A549 treated with DMSO at 1 μM for 4 hours (cell line): ENCODE measurements around the gene ARMC5. TPM values are rescaled to one million over a fixed set of nuclear protein-coding genes. Genes with fewer than 3 reads are reported as not detected.

Experiments
- total RNA-seq: library from RNA; stranded (reverse); fragments of 200-300 nt; extraction: Qiagen RNA extraction; gene quantifications from 5 replicates; pipeline ENCODE4 v1.2.3, GENCODE V29; 2022; ENCODE audit warnings: low read depth

ARMC5 gene
- total RNA-seq = 7.6 to 16.0 TPM (median 10.3 TPM) in 5 replicates

DNA sequence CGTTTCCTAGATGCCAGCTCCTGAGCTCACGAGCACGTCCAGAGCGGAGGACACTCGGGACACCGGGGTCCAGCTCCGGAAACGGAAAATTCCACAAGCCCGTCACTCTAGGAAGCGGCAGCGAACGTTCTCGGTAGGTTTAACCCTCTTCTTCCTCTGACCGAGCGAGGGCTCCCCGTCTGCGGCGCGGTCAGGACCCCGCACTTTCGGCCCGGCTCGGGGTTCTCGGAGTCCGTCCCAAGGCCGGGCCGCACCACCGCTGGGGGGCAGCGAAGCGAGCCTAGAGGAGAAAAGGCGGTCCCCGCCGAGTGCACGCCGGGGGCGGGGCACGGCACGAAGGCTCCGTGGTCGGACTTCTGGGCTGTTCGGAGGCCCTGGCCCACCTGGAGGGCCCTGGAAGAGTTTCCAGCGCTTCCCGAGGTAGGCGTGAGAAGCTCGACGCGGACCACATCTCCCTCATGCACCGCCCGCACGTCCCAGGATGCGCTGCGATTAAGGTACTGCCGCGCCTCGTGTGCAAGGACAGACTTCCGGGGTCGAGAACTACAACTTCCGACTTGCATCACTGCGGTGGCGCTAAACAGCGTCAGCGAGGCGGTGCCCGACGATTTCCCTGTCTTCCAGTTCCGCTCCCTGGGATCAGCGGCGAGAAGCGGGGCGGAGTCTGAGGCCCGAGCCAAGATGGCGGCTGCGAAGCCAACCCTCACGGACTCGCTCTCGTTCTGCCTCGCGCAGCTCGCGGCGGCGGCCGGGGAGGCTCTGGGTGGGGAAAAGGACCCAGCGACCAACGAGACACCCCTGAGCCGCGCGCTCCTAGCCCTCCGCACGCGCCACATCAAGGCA is at the start of gene ARMC5:
Gene ARMC5 (plus strand): TSS at position 658 of the 843 bp plus-strand sequence. CDS start 24 bp downstream, at position 682.

DNA sequence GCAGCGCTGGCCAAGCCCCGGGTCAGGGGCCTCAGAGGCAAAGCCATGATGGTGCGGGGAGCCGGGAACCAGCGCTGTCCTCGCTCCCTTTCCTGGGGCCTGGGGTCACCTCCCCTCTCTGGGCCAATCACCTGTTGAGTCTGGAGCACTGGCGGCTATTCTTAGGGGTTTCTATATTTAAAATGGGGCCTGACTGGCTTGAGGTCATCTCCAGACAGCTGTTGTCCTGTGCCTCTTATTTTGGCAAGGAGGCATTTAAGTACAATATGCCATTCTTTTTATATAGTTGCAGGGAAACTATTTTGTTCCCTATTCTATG is 31.1 kb upstream of the ARMC5 start, which contains the start of gene COX6A2:
Gene COX6A2 (minus strand): TSS at position 82 of the 319 bp plus-strand sequence. CDS start 35 bp downstream, at position 47.

DNA sequence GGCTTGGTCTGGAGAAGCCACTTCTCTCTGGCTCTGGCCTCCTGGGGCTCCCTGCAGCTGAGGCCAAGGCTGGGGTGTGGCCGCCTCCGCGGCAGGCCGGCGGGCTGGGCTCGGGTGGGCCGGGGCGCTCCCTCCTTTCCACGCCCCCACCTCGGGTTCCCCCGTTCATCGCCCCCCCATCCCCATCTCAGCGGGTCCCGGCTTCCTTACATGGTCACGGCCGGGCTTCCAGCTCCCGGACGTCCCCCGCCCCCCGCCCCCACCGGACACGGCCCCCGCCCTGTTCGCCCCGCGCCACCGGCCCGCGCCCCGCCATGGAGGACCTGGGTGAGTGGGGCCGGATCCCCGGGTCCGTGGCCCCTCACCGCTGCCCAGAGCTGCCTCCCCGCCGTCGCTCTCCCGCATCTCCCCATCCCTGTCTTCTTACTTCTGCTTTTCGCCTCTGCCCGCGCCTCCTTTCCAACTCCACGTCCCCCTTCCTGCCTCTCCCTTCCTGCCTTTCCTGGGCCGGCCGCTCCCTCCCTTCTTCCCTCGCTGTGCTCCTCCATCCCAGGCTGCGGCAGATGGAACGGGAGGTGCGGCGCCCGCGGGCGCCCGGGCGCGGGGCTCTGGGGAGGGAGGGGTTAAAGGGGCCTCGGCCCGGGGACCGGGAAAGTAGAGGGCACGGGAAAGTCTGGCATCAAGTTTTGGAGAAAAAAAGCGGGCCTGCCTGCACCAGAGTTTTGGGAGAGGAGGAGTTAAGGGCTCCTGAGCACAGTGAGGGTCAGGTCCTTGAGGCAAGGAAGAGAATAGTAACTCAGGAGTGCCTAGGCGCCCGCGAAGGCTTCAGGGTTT is 12.8 kb downstream of the ARMC5 start, which contains the start of gene TGFB1I1:
Gene TGFB1I1 (plus strand): TSS at position 278 of the 834 bp plus-strand sequence. CDS start 37 bp downstream, at position 315.

GRCh38 chr16:31483081-31483480 is 23.8 kb downstream of the ARMC5 start, which contains the start of gene SLC5A2:
Gene SLC5A2, plus strand, starts transcription at chr16:31483123. Its CDS starts 14 bp downstream, at chr16:31483137.

DNA sequence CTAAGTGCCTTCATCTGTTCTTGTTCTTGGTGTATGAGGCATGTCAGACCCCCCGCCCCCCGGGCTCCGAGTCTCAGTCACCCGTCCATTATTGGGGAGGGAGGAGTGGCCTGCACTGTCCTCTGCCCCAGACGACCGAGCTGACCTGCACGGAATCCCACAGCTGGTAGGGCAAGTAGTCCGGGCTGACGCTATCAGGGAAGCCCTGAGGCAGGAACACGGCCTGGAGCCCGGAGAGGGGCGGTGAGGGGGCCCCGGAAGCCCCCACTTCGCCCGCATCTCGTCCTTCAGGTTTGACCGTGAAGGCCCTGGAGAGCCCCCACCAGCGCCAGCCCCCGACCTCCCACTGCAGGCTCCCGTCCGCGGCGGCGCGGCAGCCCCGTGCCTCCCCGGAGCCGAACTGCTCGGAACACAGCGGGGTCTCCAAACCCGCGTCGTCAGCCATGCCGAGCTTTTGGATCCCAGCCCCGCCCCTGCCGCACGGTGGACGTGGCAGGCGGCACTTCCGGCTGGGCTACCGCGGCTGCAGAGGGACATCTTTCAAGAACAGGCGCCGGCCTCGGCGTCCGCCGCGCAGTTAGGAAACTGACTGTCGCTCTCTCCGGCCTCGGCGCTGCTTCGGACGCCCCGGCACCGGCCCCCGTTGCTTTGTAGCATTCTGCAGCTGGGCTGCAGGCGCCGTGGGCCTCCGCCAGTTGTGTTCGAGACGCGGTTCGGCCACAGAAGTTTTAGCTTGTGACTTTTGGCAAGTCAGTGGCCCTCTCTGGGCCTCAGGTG is 48.8 kb downstream of the ARMC5 start, which contains the start of gene RUSF1:
Gene RUSF1 (minus strand): TSS at position 463 of the 777 bp plus-strand sequence. CDS start 18 bp downstream, at position 445.

Other genes starting within 250 kb of the ARMC5 start
- 0.02 TPM in 5 replicates for gene TRIM72, start 245.4 kb upstream of the ARMC5 start, total RNA-seq
- gene PYDC1, start 242.4 kb upstream of the ARMC5 start, total RNA-seq = not detected in 5 replicates
- gene ITGAM, start 199.5 kb upstream of the ARMC5 start, total RNA-seq = 1.1 to 2.6 TPM (median 1.9 TPM) in 5 replicates
- 1.2 to 2.0 TPM (median 1.4 TPM) in 5 replicates for gene ITGAX, start 104.3 kb upstream of the ARMC5 start, total RNA-seq
- not detected in 5 replicates for gene ITGAD, start 66.2 kb upstream of the ARMC5 start, total RNA-seq
- gene COX6A2, start 31.1 kb upstream of the ARMC5 start, total RNA-seq = not detected in 5 replicates
- 0.08 to 0.17 TPM (median 0.15 TPM) in 4 of 5 replicates, not detected in the other for gene ZNF843, start 16.7 kb upstream of the ARMC5 start, total RNA-seq
- 33.9 to 59.2 TPM (median 44.8 TPM) in 5 replicates for gene TGFB1I1, start 12.7 kb downstream of the ARMC5 start, total RNA-seq
- gene SLC5A2, start 23.6 kb downstream of the ARMC5 start, total RNA-seq = 0.30 to 0.74 TPM (median 0.44 TPM) in 4 of 5 replicates, not detected in the other
- 41.9 to 52.9 TPM (median 50.0 TPM) in 5 replicates for gene RUSF1, start 48.9 kb downstream of the ARMC5 start, total RNA-seq
- gene AHSP, start 68.4 kb downstream of the ARMC5 start, total RNA-seq = not detected in 5 replicates